ENCODE results near the gene BAIAP2. TPM values are rescaled to one million over a fixed set of nuclear protein-coding genes. Genes with fewer than 3 reads are reported as not detected.

BAIAP2 gene
- total RNA-seq, 1 experiment from 2014 or later, result 57.7 TPM

- no peaks in the 10 kb centered on the region for H3K27me3 ChIP-seq (replicated peaks; ENCODE audit: control insufficient read depth, insufficient read depth, low read length)
- CTCF ChIA-PET, result no interaction called here
- POLR2A ChIA-PET, result no interaction called here
- no peaks in the 10 kb centered on the region for H3K9me3 ChIP-seq
- peaks cover 57% of the 10 kb centered on the region for H3K4me1 ChIP-seq
- H3K9me3 Mint-ChIP-seq (ENCODE audit: unreplicated experiment), result no peaks in the 10 kb centered on the region
- no peaks in the 10 kb centered on the region for H3K27me3 Mint-ChIP-seq (ENCODE audit: insufficient read depth, unreplicated experiment)
- no peak for DNase-seq
- intact Hi-C loops (cut with micrococcal nuclease; ENCODE audit: unreplicated experiment), result loop anchor here (5.0 kb wide), 1 partner anchor 186 kb away; the partner anchor contains the start of gene CEP131
- peaks cover 50% of the 10 kb centered on the region for H3K36me3 Mint-ChIP-seq (ENCODE audit: insufficient read depth, unreplicated experiment)
- TF ChIP-seq CTCF (IDR thresholded peaks at IDR 0.05; ENCODE audit: insufficient read depth in 1 of 2, low read depth in 1 of 2, low read length in 1 of 2, severe bottlenecking in 1 of 2, unreplicated experiment in 1 of 2), result no peak
- TSS peak; percentile 52 for BruUV-seq (replicated peaks)
- no peaks in the 10 kb centered on the region for H3K36me3 ChIP-seq (ENCODE audit: control insufficient read depth, insufficient read depth, low read length)
- H3K4me3 Mint-ChIP-seq (ENCODE audit: unreplicated experiment), result peak overlapping the region; percentile 79
- H3K4me3 ChIP-seq (ENCODE audit: low read depth, low read length), result peak overlapping the region; percentile 82
- H3K27ac Mint-ChIP-seq (ENCODE audit: unreplicated experiment), result peak overlapping the region; percentile 55
- peaks cover 48% of the 10 kb centered on the region for H3K4me1 Mint-ChIP-seq (ENCODE audit: low read depth, unreplicated experiment)
Measured at GRCh38 chr17:81036197-81036941, 1.4 kb downstream of the BAIAP2 start.

GRCh38 chr17:81037026-81037797 lies 2.3 kb downstream of the BAIAP2 start:
- POLR2A ChIA-PET, result no interaction called here

More at GRCh38 chr17:81037026-81037797, 2.3 kb downstream of the BAIAP2 start:
- Mint-ChIP-seq H3K9me3 (ENCODE audit: unreplicated experiment) (no peaks in the 10 kb centered on the region), H3K4me3 (ENCODE audit: unreplicated experiment) (peak overlapping the region; percentile 79), H3K27ac (ENCODE audit: unreplicated experiment) (peak overlapping the region; percentile 55), H3K36me3 (ENCODE audit: insufficient read depth, unreplicated experiment) (peaks cover 52% of the 10 kb centered on the region), H3K27me3 (ENCODE audit: insufficient read depth, unreplicated experiment) (no peaks in the 10 kb centered on the region), H3K4me1 (ENCODE audit: low read depth, unreplicated experiment) (peaks cover 48% of the 10 kb centered on the region)
- no peak for TF ChIP-seq CTCF (IDR thresholded peaks at IDR 0.05; ENCODE audit: insufficient read depth in 1 of 2, low read depth in 1 of 2, low read length in 1 of 2, severe bottlenecking in 1 of 2, unreplicated experiment in 1 of 2)
- Histone ChIP-seq H3K36me3 (ENCODE audit: control insufficient read depth, insufficient read depth, low read length) (no peaks in the 10 kb centered on the region), H3K27me3 (replicated peaks; ENCODE audit: control insufficient read depth, insufficient read depth, low read length) (no peaks in the 10 kb centered on the region), H3K9me3 (no peaks in the 10 kb centered on the region), H3K4me3 (ENCODE audit: low read depth, low read length) (no peak overlapping the region), H3K4me1 (peaks cover 62% of the 10 kb centered on the region)
- CTCF ChIA-PET, result no interaction called here
- peak in 1 of 2 experiments; percentile 45 for DNase-seq
- no TSS peak for BruUV-seq (replicated peaks)
- intact Hi-C loops (cut with micrococcal nuclease; ENCODE audit: unreplicated experiment), result loop anchor here (5.0 kb wide), 1 partner anchor 185 kb away; the partner anchor contains the start of gene CEP131

All from Caco-2 (cell line).